ENCODE results near the gene INSRR.

INSRR gene

DNA sequence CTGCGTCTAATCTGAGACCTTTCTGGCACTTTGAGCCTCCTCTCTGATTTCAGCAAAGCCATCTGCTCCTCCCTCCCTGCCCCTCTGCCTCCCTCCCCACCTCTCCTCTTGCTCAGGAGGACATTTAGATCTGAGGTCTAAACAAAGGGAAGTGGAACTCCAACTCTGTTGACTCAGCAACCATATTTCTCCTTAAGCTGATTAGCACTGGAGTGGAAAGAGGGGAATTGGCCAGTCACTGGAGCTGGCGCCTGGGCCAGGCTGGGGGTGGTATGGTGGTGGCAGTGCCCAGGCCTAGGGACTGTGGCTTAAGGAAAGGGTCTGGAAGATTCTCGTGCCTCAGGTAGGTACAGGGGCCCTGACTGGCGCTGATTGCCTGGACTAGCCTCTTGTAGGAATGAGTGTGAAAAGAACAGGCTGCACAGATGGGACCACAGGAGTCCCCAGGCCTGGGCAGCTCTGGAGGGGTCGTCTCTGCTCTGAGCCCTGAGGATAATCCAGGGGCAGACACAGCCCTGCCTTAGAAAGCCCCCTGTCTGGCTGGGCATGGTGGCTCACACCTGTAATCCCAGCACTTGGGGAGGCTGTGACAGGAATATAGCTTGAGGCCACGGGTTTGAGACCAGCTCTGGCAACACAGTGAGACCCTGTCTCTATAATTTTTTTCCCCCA is 54.2 kb downstream of the INSRR start:
- Histone ChIP-seq H3K9ac (ENCODE audit: low read depth, low read length) (no peak overlapping the region), H3K27me3 (ENCODE audit: control insufficient read depth, insufficient read depth, low read length) (no peaks in the 10 kb centered on the region), H3K4me1 (ENCODE audit: control insufficient read depth, insufficient read depth, low read length) (no peaks in the 10 kb centered on the region), H3K36me3 (ENCODE audit: control insufficient read depth, insufficient read depth, low read length) (peaks cover 13% of the 10 kb centered on the region), H3K4me3 (ENCODE audit: low read depth, low read length) (no peak overlapping the region), H3K9me3 (ENCODE audit: control insufficient read depth, insufficient read depth, low read length) (no peaks in the 10 kb centered on the region)

DNA sequence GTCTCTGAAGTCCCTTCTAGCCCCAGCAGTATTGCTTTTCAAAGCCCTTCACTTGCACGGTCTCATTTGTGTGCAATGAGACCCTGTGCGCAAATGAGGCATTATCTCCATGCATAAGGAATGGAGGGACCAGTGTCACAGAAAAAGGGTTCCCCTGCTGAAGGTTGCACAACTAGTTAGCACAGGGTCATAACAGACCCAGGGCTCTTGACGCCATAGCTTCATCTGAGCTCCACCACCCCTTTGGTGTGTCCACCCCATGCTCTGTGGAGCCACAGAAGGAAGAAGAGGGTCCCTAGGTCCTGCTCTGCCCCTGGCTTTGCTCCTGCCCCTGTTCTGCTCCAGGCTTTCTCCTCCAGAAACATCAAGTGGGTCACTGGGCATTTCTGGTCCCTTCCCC is 54.9 kb downstream of the INSRR start:
- H3K9ac ChIP-seq (ENCODE audit: low read depth, low read length): no peak overlapping the region
- no peak overlapping the region for H3K4me3 ChIP-seq (ENCODE audit: low read depth, low read length)
- no peaks in the 10 kb centered on the region for H3K9me3 ChIP-seq (ENCODE audit: control insufficient read depth, insufficient read depth, low read length)
- no peaks in the 10 kb centered on the region for H3K27me3 ChIP-seq (ENCODE audit: control insufficient read depth, insufficient read depth, low read length)
- H3K4me1 ChIP-seq (ENCODE audit: control insufficient read depth, insufficient read depth, low read length): no peaks in the 10 kb centered on the region
- H3K36me3 ChIP-seq (ENCODE audit: control insufficient read depth, insufficient read depth, low read length): peaks cover 13% of the 10 kb centered on the region

DNA sequence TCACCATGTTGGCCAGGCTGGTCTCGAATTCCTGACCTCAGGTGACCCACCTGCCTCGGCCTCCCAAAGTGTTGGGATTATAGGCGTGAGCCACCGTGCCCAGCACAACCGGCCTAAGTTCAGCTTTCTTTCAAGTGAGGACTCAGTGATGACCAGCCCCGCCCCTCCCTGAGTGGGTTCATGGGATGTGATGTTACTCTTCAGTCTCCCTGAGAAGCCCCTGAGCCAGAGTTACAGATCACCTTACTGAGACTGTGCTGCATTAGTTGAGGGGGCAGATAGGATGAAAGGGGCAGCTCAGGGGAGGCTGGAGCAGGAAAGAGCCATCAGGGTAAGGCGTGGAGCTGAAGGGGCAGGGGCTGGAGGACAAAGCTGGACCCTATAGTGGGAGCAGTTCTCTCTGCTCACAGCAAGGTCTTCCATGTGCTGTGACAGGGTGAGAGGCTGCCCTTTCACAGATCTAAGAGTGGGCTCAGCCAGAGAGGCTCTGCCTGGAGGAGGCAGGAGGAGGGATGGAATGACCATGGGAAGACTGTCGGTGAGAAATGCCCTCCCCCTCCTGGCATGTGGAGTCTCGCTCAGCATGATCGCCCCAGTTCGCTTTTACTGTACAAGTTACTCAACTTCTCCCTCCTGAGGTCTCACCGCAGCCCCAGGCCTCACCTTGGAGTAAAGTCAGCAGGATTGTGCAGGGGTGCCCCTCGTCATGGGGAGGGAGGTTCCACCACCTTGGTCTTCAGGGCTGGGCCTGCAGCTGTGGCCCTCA is 55.6 kb downstream of the INSRR start:
- H3K4me1 ChIP-seq (ENCODE audit: control insufficient read depth, insufficient read depth, low read length): no peaks in the 10 kb centered on the region
- H3K36me3 ChIP-seq (ENCODE audit: control insufficient read depth, insufficient read depth, low read length): peaks cover 15% of the 10 kb centered on the region
- H3K9ac ChIP-seq (ENCODE audit: low read depth, low read length): no peak overlapping the region
- no peak overlapping the region for H3K4me3 ChIP-seq (ENCODE audit: low read depth, low read length)
- no peaks in the 10 kb centered on the region for H3K27me3 ChIP-seq (ENCODE audit: control insufficient read depth, insufficient read depth, low read length)
- no peaks in the 10 kb centered on the region for H3K9me3 ChIP-seq (ENCODE audit: control insufficient read depth, insufficient read depth, low read length)

DNA sequence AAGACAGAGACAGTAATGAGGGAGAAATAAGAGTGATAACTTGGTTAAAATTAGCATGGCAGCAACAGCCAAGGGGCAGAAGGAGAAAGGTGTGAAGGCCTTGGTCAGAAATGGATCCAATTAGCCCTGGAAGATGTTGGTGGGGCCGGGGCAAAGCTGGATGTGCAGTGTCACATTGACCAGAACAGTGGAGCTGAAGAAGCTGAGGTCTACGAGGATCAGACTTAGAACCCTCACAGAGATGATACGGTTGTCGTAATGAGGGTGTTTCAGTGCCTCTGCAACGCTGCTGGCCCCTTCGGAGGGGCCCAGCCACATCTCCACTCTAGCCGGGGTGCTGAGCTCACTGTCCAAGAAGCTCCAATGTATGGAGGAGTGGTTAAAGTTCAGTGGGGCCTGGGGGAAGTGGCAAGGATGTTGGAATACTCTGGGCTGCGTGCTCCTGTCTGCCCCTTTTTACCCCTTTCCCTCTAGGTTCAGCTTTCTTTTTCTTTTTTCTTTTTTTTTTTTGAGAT is 56.4 kb downstream of the INSRR start:
- Histone ChIP-seq H3K4me3 (ENCODE audit: low read depth, low read length) (no peak overlapping the region), H3K9ac (ENCODE audit: low read depth, low read length) (no peak overlapping the region), H3K27me3 (ENCODE audit: control insufficient read depth, insufficient read depth, low read length) (no peaks in the 10 kb centered on the region), H3K9me3 (ENCODE audit: control insufficient read depth, insufficient read depth, low read length) (no peaks in the 10 kb centered on the region), H3K4me1 (ENCODE audit: control insufficient read depth, insufficient read depth, low read length) (no peaks in the 10 kb centered on the region), H3K36me3 (ENCODE audit: control insufficient read depth, insufficient read depth, low read length) (peaks cover 20% of the 10 kb centered on the region)

DNA sequence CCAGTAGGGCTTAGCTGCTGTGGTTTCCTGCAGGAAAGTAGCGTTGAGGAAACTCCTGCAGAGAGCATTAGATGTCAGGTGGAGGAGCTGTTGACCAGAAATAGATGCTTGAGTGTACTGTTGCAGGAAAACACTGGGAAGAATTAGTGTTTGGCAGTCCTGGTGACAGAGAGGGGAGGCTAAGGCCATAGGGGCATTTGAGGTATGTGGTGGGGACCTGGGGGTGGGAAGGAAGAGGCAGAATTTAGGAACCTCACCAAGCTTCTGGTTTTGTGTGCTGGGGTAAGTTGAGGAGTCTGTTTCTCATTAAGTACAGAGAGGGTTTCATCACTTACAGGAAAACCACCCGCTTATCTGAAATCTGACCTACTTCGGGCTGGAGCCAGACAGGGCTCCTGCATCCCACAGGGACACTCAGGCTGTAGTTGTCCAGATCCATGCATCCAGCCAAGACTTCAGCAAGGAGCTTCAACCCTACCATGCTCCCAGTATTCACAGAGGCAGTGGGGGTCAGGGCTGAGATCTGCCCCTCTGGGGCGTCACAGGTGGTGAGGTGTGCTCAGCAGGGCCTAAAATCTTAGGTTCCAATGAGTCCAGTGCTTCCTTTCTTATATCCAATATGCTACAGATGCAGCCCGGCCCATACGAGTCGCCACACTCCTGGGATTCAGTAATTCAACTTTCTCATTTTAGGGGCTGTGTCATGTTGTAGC is 57.4 kb downstream of the INSRR start:
- H3K36me3 ChIP-seq (ENCODE audit: control insufficient read depth, insufficient read depth, low read length): peaks cover 20% of the 10 kb centered on the region
- H3K9me3 ChIP-seq (ENCODE audit: control insufficient read depth, insufficient read depth, low read length): no peaks in the 10 kb centered on the region
- H3K27me3 ChIP-seq (ENCODE audit: control insufficient read depth, insufficient read depth, low read length): no peaks in the 10 kb centered on the region
- H3K4me1 ChIP-seq (ENCODE audit: control insufficient read depth, insufficient read depth, low read length): no peaks in the 10 kb centered on the region
- no peak overlapping the region for H3K9ac ChIP-seq (ENCODE audit: low read depth, low read length)
- no peak overlapping the region for H3K4me3 ChIP-seq (ENCODE audit: low read depth, low read length)

DNA sequence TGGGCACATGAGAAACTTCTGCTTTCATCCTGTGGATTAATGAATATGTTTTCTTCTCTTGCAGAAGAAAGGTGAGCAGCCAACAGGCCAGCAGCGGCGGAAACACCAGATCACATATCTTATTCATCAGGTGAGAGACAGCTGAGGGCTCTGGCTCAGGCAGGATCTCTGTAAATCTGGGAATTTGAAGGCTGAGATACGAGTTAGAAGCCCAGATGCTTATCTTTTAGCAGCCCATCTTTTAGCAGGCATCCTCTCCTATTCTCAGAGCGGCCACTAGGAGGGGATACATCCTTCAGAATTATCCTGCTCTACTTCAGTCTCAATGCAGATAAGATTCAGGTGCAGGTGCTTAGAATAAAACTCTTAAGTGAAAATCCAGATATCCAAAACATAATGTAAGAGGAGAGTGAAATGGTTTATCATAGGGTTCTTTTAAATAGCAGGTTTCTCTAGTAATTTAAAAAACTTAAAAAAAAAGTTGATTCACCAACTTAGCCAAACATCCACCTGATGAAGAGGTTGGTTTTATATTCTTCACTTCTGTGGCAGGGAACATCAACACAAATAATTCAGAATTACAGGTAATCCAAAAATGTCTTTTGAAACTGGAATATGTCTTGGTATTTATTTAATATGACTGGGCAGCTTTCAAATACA is 61.6 kb downstream of the INSRR start:
- Histone ChIP-seq H3K4me1 (ENCODE audit: control insufficient read depth, insufficient read depth, low read length) (no peaks in the 10 kb centered on the region), H3K9me3 (ENCODE audit: control insufficient read depth, insufficient read depth, low read length) (no peaks in the 10 kb centered on the region), H3K9ac (ENCODE audit: low read depth, low read length) (no peak overlapping the region), H3K27me3 (ENCODE audit: control insufficient read depth, insufficient read depth, low read length) (no peaks in the 10 kb centered on the region), H3K36me3 (ENCODE audit: control insufficient read depth, insufficient read depth, low read length) (peaks cover 38% of the 10 kb centered on the region), H3K4me3 (ENCODE audit: low read depth, low read length) (no peak overlapping the region)

DNA sequence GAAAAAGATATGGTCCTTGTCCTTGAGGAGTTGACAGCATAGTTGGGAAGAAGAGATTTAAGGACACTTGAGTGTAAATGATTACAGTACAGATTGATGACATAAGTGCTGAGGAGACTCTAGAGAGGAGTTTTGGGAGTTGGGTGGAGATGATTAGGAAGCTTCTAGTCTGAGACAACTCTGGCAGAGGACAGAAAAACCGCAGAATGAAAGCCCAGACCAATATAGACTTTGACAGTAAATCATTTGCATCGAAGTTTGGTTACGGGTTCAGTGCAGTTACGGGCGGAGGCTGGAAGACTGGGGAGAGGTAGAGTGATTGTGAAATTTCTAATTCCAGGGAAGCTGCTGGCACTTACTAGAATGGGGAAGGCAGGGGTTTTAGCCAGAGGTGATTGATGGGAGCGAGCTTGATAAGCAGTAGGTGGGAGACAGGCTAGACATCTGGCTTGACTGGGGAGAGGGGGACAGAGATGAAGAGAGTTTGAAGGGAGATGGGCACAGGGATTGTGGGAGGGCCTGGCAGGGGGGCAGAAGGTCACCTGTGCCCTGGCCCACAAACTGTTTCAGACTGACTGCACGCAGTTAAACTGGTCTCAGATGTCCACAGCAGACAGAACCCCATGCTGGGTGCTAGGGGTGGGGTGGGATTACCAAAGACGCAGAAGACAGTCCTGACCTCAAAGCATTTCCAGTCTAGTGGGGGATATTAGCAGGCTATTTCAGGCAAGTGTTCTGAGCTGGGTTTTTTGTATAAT is 62.4 kb downstream of the INSRR start:
- Histone ChIP-seq H3K36me3 (ENCODE audit: control insufficient read depth, insufficient read depth, low read length) (peaks cover 40% of the 10 kb centered on the region), H3K27me3 (ENCODE audit: control insufficient read depth, insufficient read depth, low read length) (no peaks in the 10 kb centered on the region), H3K9me3 (ENCODE audit: control insufficient read depth, insufficient read depth, low read length) (no peaks in the 10 kb centered on the region), H3K4me1 (ENCODE audit: control insufficient read depth, insufficient read depth, low read length) (no peaks in the 10 kb centered on the region), H3K9ac (ENCODE audit: low read depth, low read length) (no peak overlapping the region), H3K4me3 (ENCODE audit: low read depth, low read length) (no peak overlapping the region)

DNA sequence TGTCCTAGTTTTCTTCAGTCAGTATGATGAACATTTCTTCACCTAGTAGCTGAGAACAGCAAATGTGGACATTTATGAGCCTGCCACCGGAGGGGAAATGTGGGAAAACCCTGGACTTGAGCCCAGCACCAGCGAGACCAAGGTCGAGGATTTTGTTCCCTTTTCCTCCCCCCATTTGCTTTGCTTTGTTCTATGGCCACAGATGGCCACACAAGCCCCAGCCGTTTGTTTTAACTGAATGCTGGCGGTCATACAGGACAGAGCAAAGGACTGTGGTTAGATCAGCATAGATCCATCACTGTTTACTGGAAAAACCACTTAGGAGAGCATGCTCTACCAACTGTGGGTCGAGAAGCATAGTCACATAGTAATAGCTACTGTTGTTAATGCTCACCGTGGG is 63.1 kb downstream of the INSRR start:
- Histone ChIP-seq H3K9ac (ENCODE audit: low read depth, low read length) (no peak overlapping the region), H3K9me3 (ENCODE audit: control insufficient read depth, insufficient read depth, low read length) (no peaks in the 10 kb centered on the region), H3K27me3 (ENCODE audit: control insufficient read depth, insufficient read depth, low read length) (no peaks in the 10 kb centered on the region), H3K4me1 (ENCODE audit: control insufficient read depth, insufficient read depth, low read length) (no peaks in the 10 kb centered on the region), H3K36me3 (ENCODE audit: control insufficient read depth, insufficient read depth, low read length) (peaks cover 40% of the 10 kb centered on the region), H3K4me3 (ENCODE audit: low read depth, low read length) (no peak overlapping the region)

DNA sequence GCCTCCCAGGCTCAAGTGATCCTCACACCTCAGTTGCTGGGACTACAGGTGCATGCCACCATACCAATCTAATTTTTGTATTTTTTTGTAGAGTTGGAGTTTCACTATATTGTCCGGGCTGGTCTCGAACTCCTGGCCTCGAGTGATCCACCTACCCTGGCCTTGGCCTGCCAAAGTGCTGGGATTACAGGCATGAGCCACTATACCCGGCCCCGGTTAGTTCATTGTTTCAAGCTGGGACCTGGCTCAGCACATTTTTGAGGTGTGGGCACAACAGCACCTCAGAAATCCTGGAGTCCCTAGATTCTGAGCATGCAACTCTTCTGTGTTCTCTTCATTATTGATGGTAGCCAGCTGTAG is 63.6 kb downstream of the INSRR start:
- H3K9me3 ChIP-seq (ENCODE audit: control insufficient read depth, insufficient read depth, low read length): no peaks in the 10 kb centered on the region
- no peak overlapping the region for H3K4me3 ChIP-seq (ENCODE audit: low read depth, low read length)
- H3K4me1 ChIP-seq (ENCODE audit: control insufficient read depth, insufficient read depth, low read length): no peaks in the 10 kb centered on the region
- peaks cover 35% of the 10 kb centered on the region for H3K36me3 ChIP-seq (ENCODE audit: control insufficient read depth, insufficient read depth, low read length)
- H3K9ac ChIP-seq (ENCODE audit: low read depth, low read length): no peak overlapping the region
- H3K27me3 ChIP-seq (ENCODE audit: control insufficient read depth, insufficient read depth, low read length): no peaks in the 10 kb centered on the region

DNA sequence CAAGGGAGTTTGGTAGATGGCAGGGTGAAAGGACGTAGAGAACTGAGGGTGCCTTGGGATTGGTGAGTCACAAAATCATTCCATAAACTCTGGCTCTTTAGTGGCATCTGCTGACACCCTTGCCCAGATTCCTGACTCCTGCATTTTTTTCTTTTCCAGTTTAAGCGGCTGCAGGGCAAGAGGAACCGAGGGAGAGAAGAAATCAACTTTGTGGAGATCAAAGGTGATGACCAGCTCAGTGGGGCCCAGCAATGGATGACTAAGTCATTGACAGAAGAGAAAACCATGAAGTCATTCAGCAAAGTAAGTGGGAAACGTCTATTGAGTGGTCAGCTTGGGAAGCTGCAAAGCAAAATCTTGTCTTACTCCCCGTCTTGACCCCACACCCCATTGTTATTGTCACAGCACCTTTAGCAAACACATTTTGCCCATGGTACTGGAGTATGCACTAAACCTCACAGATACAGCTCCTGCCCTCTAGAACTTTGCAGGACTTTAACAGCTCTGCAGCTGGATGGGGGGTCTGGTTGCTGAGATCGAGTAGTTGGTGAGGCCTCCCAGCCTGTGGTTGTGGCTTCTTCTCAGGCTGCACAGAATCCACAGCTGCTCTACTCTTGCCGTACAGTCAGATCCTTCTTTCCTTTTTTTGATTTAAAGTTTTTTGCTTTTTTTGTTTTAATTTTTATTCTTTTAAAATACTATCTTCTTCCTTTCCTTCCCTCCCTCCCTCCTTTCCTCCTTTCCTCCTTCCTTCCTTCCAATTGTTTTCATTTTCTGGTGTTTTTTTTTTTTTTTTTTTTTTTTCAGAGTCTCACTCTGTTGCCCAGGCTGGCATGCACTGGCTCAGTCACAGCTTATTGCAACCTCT is 64.2 kb downstream of the INSRR start:
- Histone ChIP-seq H3K4me1 (ENCODE audit: control insufficient read depth, insufficient read depth, low read length) (no peaks in the 10 kb centered on the region), H3K9me3 (ENCODE audit: control insufficient read depth, insufficient read depth, low read length) (no peaks in the 10 kb centered on the region), H3K9ac (ENCODE audit: low read depth, low read length) (no peak overlapping the region), H3K4me3 (ENCODE audit: low read depth, low read length) (no peak overlapping the region), H3K36me3 (ENCODE audit: control insufficient read depth, insufficient read depth, low read length) (peaks cover 35% of the 10 kb centered on the region), H3K27me3 (ENCODE audit: control insufficient read depth, insufficient read depth, low read length) (no peaks in the 10 kb centered on the region)

Data from iPS-15b (cell line).